ENCODE results near the gene CTNND1.

CTNND1 gene

DNA sequence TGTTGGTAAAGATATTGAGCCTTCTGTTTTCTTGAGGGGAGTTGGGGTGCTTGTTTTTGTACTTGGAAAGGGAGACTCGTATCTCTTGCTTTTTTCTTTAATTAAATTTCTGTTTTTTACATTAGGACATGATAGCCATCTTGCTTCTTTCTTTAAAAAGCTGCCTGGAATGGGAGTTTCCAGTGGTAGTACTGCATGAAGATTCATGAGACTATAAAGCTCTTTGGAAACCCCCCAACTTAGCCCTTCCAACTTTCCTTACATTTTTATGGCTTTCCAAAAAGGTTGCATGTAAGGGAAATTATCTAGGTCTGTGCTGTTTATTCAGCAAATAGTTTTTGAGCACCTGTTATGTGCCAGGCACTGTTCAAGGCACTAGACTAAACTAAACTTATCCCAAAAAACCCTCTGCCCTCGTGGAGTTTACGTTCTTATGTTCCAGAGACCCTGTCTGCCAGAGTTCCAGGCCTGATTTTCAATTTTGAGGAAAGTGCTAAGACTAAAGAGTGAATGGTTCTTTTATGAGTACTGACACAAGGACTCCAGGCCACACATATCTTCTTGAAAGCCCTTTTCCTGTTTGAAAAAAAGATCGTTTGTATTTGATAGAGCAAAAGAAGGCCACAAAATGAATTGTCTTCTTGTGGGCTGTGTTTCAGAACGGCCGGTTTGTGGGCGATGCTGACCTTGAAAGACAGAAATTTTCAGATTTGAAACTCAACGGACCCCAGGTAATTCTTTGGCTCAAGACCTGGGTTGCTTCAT lies 31.9 kb downstream of the CTNND1 start:
- TF ChIP-seq GATA2 (IDR thresholded peaks at IDR 0.05; ENCODE audit: low read depth, low read length) (no peak), GATA3 (IDR thresholded peaks at IDR 0.05; ENCODE audit: low read depth, low read length) (no peak)

DNA sequence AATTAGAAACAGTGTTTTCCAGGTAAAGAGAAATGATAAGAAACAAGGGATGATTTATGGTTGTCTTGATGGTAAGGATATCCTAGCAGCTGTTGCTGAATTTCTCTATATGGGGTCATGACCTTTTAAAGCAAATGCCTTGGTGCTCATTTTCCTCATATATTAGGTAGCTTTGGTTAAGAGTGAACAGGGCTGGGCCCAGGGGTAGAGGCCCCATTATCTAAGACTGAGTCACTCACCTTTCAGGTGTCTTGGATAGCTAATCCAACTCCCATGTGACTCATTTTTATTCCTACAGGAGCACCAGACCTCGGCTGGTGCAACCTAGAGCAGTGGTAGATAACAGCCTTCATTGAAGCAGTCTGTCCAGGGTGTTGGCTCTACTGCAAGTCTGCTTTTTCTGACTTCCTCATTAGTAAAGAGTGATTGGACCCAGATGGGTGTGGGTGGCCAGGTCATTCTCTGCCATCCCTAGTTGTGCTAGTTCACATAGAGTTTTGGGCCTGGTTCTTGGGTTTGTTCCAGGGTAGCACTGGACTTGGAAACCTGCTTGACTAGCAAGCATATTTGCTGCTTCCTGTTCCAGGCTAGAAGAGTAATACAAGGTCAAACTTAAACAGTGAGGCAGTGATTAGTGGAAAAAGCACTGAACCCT lies 37.4 kb downstream of the CTNND1 start:
- no peak for TF ChIP-seq GATA2 (IDR thresholded peaks at IDR 0.05; ENCODE audit: low read depth, low read length)
- no peak for TF ChIP-seq GATA3 (IDR thresholded peaks at IDR 0.05; ENCODE audit: low read depth, low read length)

DNA sequence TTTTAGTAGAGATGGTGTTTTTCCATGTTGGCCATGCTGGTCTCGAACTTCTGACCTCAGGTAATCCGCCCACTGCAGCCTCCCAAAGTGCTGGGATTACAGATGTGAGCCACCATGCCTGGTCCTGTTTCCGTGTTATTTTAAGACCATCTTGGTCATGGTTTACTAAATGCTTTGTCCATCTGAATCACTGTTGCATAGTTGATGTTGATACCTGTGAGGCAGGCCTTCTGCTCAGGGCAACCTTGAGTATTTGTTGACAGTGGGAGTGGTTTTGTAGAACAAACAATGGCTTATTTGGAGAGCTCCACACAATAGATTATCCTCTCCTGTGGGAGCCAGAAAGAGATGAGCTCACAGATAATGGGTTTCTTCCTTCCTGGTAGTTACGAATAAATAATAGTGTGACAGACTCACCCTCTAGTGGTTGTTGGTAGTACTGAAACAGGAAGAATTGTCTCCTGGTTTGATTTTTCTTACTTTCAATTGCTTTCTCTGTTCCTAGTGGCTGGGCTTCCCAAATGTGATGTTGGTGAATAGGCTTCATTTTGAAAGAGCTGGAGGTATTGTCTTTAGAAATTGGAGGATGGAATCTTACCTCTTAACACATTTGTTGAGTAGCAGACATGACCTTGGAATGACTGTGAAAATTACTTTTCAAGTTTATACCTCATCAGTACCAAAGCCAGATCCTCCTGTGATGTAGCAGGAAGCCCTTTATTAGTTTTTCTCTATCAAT lies 39.0 kb downstream of the CTNND1 start:
- TF ChIP-seq GATA2 (IDR thresholded peaks at IDR 0.05; ENCODE audit: low read depth, low read length) (peak; percentile 93), GATA3 (IDR thresholded peaks at IDR 0.05; ENCODE audit: low read depth, low read length) (peak; percentile 81)

DNA sequence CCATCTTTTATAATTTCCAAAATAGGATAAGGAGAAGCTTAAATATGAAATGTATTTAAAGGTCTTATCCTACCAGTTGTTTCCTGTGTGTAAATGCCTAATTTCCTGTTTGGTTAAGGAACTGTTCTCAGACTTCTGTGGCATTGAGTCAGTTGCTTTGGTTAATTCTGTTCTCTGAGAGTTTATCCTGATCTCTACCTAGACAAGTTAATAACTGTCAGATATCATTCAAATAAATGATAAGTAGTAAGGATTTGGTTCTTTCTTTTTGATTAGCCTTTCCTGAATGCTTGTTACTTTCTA lies 39.5 kb downstream of the CTNND1 start:
- no peak for TF ChIP-seq GATA3 (IDR thresholded peaks at IDR 0.05; ENCODE audit: low read depth, low read length)
- TF ChIP-seq GATA2 (IDR thresholded peaks at IDR 0.05; ENCODE audit: low read depth, low read length), result no peak

DNA sequence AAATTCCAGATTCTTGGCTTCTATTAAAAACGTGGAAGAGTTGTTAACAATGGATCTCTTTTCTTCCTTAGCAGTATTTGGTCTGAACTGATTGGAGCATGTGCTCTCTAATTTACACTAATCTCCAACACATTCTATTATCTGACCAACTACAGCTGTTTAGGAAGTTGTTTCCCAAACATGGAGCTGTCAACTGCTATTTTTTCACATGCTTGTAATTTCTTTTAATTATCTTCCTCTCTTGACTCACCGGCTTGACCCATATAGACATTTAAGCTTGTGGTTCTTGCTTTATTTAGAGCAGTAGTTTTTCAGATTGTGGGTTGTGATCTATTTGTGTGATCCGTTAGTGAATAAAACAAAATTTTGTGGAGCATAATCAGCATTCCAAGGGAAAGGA lies 40.8 kb downstream of the CTNND1 start:
- TF ChIP-seq GATA3 (IDR thresholded peaks at IDR 0.05; ENCODE audit: low read depth, low read length) (no peak), GATA2 (IDR thresholded peaks at IDR 0.05; ENCODE audit: low read depth, low read length) (no peak)

DNA sequence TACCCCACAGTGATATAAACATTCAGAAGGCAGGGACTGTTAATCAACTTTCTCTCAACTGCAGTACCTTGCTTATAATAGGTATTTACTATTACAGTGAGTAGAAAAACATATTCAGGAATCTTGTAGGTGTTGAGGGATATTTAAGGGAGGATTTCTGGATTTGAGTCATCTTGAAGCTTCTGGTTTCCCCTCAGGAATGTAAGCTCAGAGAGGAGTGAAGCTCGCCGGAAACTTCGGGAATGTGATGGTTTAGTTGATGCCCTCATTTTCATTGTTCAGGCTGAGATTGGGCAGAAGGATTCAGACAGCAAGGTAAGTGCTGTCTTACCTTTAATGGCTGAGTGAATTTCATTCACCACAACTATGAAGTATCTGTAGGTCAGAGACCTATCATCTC lies 42.9 kb downstream of the CTNND1 start:
- TF ChIP-seq GATA2 (IDR thresholded peaks at IDR 0.05; ENCODE audit: low read depth, low read length) (no peak), GATA3 (IDR thresholded peaks at IDR 0.05; ENCODE audit: low read depth, low read length) (no peak)

DNA sequence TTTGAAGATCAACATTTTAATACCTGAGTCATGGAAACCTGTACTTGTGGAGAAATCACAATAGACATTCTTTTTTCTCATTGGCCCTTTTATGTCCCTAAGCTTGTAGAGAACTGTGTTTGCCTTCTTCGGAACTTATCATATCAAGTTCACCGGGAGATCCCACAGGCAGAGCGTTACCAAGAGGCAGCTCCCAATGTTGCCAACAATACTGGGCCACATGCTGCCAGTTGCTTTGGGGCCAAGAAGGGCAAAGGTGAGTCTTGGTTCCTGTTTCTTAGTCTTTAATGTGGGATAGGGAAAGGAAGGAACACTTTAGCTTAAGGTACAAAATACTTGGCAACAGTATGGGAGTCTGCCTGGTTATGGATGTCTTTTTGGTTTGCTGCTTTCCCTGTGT lies 44.2 kb downstream of the CTNND1 start:
- no peak for TF ChIP-seq GATA3 (IDR thresholded peaks at IDR 0.05; ENCODE audit: low read depth, low read length)
- TF ChIP-seq GATA2 (IDR thresholded peaks at IDR 0.05; ENCODE audit: low read depth, low read length), result no peak

DNA sequence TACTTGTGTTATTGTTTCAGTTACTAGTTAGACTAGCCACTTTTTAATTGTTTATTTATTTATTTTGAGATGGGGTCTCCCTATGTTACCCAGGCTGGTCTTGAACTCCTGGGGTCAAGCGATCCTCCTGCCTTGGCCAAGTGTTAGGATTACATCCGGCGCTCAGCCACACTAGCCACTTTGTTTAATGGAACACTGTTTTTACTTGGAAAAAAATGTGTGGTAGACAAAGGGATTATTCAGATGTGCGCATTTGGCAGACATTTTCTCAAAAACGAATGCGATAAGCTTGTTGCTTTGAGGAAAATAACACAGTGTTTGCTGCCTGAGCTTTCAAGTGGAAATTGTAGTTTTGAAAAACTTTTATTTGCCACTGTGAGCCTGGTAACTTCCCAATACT lies 51.0 kb downstream of the CTNND1 start:
- TF ChIP-seq GATA2 (IDR thresholded peaks at IDR 0.05; ENCODE audit: low read depth, low read length), result no peak
- TF ChIP-seq GATA3 (IDR thresholded peaks at IDR 0.05; ENCODE audit: low read depth, low read length), result no peak

DNA sequence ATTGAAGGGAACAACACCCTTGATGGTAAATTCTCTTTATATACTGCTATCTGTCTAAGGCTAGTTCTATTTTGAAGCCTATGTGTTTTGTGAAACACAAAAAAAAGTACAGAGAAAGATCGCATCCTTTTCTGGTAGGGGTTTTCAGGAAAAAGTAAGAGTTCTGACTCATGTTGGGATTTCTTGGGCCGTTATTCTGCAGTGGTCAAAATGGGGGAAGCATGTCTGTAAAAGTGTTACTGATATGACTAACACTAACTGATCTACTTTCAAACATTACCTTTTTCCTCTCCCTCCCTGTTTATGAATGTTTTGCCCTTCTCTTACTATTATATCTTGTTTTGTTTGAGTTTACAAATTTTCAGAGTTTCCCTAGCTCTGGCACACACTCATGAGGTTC lies 53.9 kb downstream of the CTNND1 start:
- TF ChIP-seq GATA3 (IDR thresholded peaks at IDR 0.05; ENCODE audit: low read depth, low read length) (no peak), GATA2 (IDR thresholded peaks at IDR 0.05; ENCODE audit: low read depth, low read length) (no peak)

DNA sequence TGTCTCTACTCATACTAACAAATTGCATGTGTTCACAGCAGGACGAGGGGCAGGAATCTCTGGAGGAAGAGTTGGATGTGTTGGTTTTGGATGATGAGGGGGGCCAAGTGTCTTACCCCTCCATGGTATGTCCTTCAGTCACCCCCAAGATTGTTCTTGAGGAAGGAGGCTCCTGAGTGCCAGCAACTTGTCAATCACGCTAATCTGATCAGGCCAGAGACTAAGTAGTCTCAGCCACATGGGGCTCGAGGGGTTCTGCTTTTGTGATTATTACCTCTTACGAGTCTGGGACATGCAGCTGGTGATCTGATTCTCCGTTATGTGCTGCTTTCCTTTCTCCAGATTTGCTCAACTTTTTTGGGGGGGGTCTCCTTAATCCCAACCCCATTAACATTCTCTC lies 54.3 kb downstream of the CTNND1 start:
- TF ChIP-seq GATA2 (IDR thresholded peaks at IDR 0.05; ENCODE audit: low read depth, low read length) (no peak), GATA3 (IDR thresholded peaks at IDR 0.05; ENCODE audit: low read depth, low read length) (no peak)

DNA sequence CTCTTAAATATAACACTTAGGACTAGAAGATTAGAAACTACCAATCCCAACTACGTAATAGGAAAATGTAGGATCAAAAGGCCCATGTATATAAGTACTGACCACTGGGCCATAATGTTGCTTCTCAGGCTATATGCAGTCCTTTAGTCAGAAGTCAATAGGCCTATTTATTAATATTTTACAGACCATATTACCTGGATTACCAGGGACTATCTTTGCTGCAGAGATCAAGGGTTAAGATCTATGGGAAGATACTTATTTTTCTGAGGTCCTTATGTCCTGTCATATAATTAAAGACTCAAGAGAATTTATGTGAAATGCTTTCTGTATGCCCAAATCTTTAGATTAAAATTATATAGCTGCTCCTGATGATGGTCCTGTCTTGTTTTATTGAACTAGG lies 57.2 kb downstream of the CTNND1 start:
- no peak for TF ChIP-seq GATA3 (IDR thresholded peaks at IDR 0.05; ENCODE audit: low read depth, low read length)
- TF ChIP-seq GATA2 (IDR thresholded peaks at IDR 0.05; ENCODE audit: low read depth, low read length), result no peak

DNA sequence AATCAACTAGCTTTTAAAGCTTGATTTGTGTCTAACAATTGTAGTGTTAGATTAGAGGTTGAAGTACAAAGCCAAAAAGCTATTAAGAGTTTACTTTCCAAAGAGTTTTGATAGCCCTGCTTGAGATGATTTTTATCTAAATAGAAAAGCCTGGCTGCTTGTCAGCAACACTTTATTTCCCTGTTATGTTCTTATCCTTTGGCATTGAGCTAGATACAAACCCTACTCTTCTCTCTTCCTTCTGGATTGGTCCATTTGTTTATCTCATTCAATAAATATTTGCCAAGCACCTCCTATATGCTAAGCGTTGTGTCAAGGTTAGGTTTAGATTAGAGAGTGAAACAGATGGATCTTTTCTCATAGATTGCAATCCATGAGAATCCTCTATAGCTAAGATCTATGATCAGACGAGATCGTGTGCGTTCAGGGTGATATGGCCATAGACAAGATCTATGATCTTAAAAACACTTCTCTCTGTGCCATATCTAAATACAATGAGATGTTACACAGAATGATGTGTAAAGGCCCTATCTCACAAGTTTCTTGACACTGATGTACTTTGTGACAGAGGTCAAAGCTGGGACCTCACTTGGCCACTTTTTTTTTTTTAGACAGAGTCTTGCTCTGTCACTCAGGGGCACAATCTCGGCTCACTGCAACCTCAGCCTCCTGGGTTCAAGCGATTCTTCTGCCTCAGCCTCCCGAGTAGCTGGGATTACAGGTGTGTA lies 57.8 kb downstream of the CTNND1 start:
- TF ChIP-seq GATA3 (IDR thresholded peaks at IDR 0.05; ENCODE audit: low read depth, low read length) (no peak), GATA2 (IDR thresholded peaks at IDR 0.05; ENCODE audit: low read depth, low read length) (no peak)

DNA sequence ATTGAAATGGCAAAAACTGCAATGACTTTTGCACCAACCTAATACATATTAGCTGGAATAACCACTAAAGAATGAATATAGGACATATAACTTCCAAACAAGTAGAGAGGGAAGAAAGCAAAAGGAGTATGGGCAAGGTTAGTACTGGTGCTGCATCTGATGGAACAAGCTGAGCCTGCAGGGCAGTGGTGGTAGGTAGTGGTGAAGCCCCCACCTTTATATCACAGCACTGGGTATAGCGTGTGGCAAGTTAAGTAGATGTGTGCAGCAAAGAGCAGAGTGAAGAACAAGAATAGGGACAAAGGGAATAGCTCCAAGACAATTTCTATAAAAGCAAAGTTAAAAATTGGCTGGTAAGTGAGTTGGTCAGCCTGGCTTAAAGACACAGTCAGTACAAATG lies 62.3 kb downstream of the CTNND1 start:
- no peak for TF ChIP-seq GATA3 (IDR thresholded peaks at IDR 0.05; ENCODE audit: low read depth, low read length)
- no peak for TF ChIP-seq GATA2 (IDR thresholded peaks at IDR 0.05; ENCODE audit: low read depth, low read length)

DNA sequence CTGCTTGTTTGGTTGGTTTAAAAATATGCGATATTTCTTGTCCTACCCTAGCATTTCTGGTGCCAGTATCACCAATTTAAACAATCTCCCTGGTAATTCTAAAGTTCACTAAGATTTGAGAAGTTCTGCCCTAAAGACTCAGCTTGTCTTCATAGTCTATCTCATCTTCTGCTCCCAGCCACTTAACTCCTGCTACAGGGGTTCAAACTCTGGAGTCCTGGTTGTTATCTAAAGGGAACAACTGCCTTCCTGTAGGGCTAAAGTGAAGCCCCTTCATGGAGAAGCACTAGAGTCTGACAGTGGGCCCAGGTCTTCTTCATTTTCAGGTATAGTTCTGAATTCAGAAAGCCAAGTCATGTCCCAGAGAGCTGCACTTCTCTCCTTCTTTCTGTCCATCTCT lies 73.2 kb downstream of the CTNND1 start:
- TF ChIP-seq GATA2 (IDR thresholded peaks at IDR 0.05; ENCODE audit: low read depth, low read length) (no peak), GATA3 (IDR thresholded peaks at IDR 0.05; ENCODE audit: low read depth, low read length) (no peak)

All from SH-SY5Y (cell line).